GM21367 (cell line): ENCODE measurements around the gene CNTNAP5.
"Not testable (repeated sequence)": the region's sequence is repeated elsewhere in the genome, so short reads cannot be mapped to it uniquely, and the experiment has no call there.

Experiments used
- ATAC-seq: cut with Tn5 transposase; IDR thresholded peaks from one replicate; pipeline ENCODE4 v1.9.1; 2021; ENCODE audit not compliant: unreplicated experiment

CNTNAP5 gene

GRCh38 chr2:124317628-124318027 is 292.5 kb downstream of the CNTNAP5 start:
- no peak for ATAC-seq

GRCh38 chr2:124318913-124319312 is 293.8 kb downstream of the CNTNAP5 start:
- ATAC-seq: no peak

DNA sequence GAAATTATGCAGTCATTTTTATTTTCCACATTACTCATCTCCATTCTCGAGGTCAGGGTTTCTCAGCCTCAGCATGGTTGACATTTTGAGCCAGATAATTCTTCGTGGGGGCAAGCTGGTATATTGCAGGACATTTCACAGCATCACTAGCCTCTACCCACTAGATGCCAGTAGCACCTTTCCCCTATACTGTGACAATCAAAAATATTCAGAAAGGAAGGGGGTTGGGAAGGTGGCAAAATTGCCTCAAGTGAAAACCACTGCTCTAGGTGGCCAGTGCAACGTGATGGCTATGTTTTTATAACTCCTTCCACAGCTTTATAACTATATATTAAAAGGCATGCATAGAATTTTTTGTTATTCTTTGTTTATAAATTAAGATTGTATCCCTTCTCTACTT is 294.5 kb downstream of the CNTNAP5 start:
- no peak for ATAC-seq

GRCh38 chr2:124320051-124320688 is 295.1 kb downstream of the CNTNAP5 start:
- no peak for ATAC-seq

DNA sequence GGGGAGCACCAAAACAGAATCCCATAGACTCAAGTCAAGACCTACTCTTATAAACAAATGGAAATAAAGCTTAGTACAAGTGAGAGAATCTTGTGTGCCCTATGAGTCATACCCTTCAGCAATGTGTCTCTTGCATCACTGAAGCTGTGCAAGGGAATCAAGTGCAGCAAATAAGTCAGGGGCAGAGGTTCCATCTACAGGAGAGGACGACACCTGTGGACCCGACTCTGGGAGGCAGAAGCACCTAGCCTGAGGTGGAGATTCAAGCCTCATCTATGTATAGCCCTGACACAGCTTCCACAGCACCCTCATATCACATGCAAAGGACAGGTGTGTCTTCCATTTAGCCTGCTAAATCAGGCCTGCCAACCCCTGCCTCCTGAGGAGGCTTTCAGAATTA is 298.2 kb downstream of the CNTNAP5 start:
- ATAC-seq: no peak

DNA sequence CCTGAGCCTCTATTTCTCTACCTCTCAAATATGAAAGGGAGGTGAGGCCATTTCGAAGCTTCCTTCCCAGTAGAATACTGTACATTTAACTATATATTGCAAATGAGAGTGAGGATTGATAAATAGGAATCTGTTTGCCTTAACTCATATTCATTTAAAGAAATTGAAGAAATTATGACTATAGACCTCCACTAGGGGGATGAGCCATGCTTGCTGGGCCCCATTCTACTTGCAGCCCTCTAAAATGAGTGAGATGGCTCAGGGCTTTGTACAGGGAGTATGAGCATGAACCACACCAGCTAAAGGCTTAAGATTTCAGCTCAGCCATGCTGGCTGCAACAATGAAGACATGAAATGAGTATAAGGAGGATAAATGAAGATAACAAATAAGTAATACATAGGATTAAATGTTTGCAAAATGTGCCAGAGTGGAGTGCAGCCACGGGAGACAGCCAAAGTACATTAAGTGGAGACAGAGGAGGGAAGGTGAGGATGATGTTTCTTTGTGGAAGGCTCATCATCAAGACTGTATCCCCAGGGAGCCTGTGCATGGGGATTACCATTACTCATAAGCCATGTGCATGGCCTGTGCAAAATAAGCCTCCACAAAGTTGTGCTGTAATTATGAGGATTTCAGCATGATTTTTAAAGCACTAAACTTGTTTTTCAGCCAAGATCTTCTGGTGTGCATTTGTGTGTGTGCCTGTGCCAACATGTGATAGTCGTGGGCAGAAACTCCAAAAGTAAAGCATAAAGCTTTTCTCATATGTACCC is 300.8 kb downstream of the CNTNAP5 start:
- no peak for ATAC-seq

DNA sequence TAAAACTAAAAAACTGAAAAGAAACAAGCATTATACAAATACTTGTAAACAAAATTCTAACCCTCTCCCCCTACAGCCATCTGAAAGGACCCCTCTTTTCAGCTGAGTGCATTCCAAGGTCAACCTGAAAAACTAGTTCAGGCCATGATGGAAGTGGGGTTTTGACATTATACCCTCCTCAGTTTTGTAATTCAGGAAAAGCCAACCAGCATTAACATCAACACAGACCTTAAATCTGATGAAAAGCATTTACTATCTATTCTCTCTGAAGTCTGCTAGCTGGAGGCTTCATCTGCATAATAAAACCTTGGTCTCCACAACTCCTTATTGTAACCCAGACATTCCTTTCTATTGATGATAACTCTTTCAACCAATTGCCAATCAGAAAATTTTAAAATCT is 302.2 kb downstream of the CNTNAP5 start:
- ATAC-seq: no peak

- no peak for ATAC-seq
Measured at GRCh38 chr2:124328397-124328796, 303.3 kb downstream of the CNTNAP5 start.

GRCh38 chr2:124333784-124334183 is 308.7 kb downstream of the CNTNAP5 start:
- ATAC-seq: no peak

GRCh38 chr2:124335058-124335457 is 310.0 kb downstream of the CNTNAP5 start:
- no peak for ATAC-seq

GRCh38 chr2:124339709-124340108 is 314.6 kb downstream of the CNTNAP5 start:
- no peak for ATAC-seq

- ATAC-seq: no peak
Measured at GRCh38 chr2:124343827-124344498, 318.9 kb downstream of the CNTNAP5 start.

DNA sequence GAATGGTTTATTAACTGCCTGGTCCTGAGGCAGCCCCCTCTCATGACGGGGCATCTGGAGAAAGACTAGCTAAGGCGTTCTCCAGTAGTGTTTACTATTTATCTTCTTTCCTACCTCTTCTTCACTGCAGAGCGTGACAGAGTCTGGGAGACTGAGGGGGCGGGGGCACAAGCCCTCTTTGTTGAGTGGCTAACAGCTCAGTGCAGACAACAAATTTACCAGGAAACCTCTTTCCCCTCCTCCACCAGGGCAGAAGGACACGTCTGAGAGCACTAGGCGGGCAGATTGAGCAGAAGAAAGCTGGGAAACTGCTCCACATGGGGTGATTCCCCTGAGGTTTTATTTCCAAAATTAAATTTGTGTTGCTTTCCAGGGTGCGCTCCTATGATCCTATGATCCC is 322.1 kb downstream of the CNTNAP5 start:
- ATAC-seq: no peak

DNA sequence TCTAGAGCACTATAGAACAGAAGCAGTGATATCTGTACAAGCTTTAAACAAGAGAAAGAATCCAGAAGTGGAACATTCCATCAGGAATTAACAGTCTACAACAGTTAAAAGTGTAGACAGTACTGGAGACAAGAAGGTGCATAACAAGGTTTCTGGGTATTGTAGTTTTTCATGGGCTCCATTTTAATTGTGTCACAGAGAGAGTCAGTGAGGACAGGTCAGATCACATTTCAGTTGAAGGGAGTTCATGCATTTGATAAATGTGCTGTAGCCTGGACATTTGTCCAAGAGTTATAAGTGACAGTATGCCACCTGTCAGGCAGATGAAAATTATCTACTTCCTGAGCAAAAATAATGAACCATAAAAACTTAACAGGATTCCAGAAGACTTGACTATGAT is 328.6 kb downstream of the CNTNAP5 start:
- ATAC-seq: no peak

GRCh38 chr2:124354466-124354865 is 329.4 kb downstream of the CNTNAP5 start:
- no peak for ATAC-seq

- ATAC-seq: not testable (repeated sequence)
Measured at GRCh38 chr2:124361966-124362365, 336.9 kb downstream of the CNTNAP5 start.

DNA sequence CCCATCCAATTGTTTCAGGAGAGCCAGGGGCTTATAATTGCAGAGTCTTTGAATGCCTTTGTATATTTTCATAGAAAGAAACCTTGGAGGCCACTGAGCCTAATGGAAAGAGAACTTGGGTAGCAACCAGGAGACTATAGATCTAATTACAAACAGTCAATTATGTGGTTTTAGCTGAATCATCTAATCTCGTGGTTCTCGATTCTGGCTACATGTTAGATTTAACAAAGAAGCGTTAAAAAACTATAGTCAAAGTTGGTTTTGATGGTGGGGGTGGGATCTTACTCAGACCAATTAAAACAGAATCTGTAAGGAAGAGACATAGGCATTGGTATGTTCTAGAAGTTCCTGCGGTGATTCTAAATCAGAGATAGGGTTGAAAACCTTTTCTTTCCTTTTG is 344.1 kb downstream of the CNTNAP5 start:
- ATAC-seq: no peak

GRCh38 chr2:124380221-124380749 is 355.2 kb downstream of the CNTNAP5 start:
- no peak for ATAC-seq

DNA sequence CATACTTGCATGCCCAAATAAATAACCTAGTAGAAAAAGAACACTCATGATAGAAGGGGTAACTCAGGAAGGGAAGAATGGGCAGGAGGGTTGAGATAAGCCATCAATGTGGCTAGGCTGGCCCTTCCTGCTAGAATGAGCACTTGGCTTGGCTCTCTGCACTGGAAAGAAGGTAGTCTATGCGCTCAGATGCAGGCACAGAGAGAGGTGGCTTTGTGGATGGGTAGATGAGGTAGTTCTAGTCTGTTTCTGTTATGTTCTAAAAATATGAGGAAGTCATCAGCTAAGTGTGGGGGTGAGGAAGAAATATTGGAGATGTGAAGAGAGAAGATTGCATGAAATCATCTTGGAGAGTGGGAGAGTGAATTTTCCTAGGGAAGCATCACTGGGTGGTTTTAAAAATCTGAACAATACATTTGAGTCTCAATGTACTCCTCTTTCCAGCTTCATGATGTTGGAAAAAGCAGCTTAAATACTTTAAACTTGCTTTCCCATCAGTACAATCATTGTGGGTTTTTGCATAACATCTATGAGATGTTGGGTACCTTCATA is 357.1 kb downstream of the CNTNAP5 start:
- no peak for ATAC-seq

DNA sequence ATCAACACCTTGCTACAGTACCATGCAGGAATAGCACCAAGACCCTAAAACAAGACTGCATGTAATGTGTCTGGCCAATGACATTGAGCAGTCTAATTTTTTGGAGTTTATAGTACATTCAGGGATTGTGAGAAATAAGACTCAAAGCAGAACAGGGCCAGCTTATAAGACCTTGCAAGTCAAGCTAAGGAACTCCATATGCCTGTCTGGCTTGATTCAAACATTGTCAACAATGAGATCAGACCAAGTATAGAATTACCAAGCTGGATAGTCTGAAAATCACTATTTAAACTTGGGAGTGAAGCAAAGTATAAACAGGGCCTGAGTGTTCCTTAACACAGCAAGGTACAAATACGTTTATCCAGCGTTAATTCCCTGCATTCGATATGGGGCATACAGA is 370.9 kb downstream of the CNTNAP5 start:
- ATAC-seq: no peak

- ATAC-seq: no peak
Measured at GRCh38 chr2:124402274-124402673, 377.2 kb downstream of the CNTNAP5 start.
